ENCODE measurements around the gene TRMU. TPM values are rescaled to one million over a fixed set of nuclear protein-coding genes. Genes with fewer than 3 reads are reported as not detected.

The TRMU gene
- total RNA-seq, 5 donors from 2014 or later (not counting 1 experiment from before 2014, with no cell fraction given): 62.8 to 92.1 (median 77.5) TPM

- Histone ChIP-seq H3K36me3 (ENCODE audit: control insufficient read depth in 2 of 2, extremely low read depth in 1 of 2, insufficient read depth in 1 of 2, low read length in 1 of 2) (peaks cover 5 to 15% of the 10 kb centered on the region in 2 donors), H3K4me1 (ENCODE audit: control insufficient read depth in 1 of 2, extremely low read depth in 1 of 2, insufficient read depth in 2 of 2, low read length in 2 of 2) (peaks cover 0 to 11% of the 10 kb centered on the region in 2 experiments), H3K9me3 (no peaks in the 10 kb centered on the region), H3K4me3 (ENCODE audit: control insufficient read depth in 1 of 2, extremely low read depth in 1 of 2, low read length in 1 of 2) (no peak overlapping the region), H3K27me3 (replicated peaks in 1 of 2; ENCODE audit: control insufficient read depth in 2 of 2, extremely low read depth in 1 of 2, insufficient read depth in 2 of 2, low read length in 1 of 2) (peaks cover 0 to 36% of the 10 kb centered on the region in 2 experiments), H3K27ac (ENCODE audit: low read length) (no peak overlapping the region)
- ATAC-seq (replicated peaks in 1 of 4) (no peak), DNase-seq (no peak)
- Mint-ChIP-seq H3K27ac (no peak overlapping the region), H3K4me1 (peaks cover 0 to 2% (median 2%) of the 10 kb centered on the region in 3 donors), H3K36me3 (peaks cover 13% of the 10 kb centered on the region), H3K27me3 (peaks cover 0 to 1% of the 10 kb centered on the region in 2 donors), H3K4me3 (no peak overlapping the region), H3K9me3 (peaks cover 3 to 6% (median 4%) of the 10 kb centered on the region in 3 donors)
- POLR2A ChIA-PET: interaction anchor here in 1 of 2 donors (0.6 kb wide), 1 partner anchor 1215 kb away, joined by 3 read pairs; no protein-coding TSS in a partner anchor
- CTCF ChIA-PET: no interaction called here
- WGBS (ENCODE audit: insufficient coverage): 90% methylated on average over 6 of the region's 11 CpGs
Observed at GRCh38 chr22:46361826-46362202, 26.3 kb downstream of the TRMU start.

- no peak overlapping the region for H3K27ac ChIP-seq (ENCODE audit: low read length)
- H3K4me1 ChIP-seq (ENCODE audit: control insufficient read depth in 1 of 2, extremely low read depth in 1 of 2, insufficient read depth in 2 of 2, low read length in 2 of 2): peaks cover 0 to 17% of the 10 kb centered on the region in 2 experiments
- WGBS (ENCODE audit: insufficient coverage): 67% methylated on average over 20 of the region's 25 CpGs
- Mint-ChIP-seq H3K27me3 (peaks cover 0 to 1% of the 10 kb centered on the region in 2 donors), H3K9me3 (peaks cover 3 to 6% (median 4%) of the 10 kb centered on the region in 3 donors), H3K4me1 (peaks cover 0 to 2% (median 2%) of the 10 kb centered on the region in 3 donors), H3K36me3 (peaks cover 11% of the 10 kb centered on the region), H3K4me3 (no peak overlapping the region), H3K27ac (no peak overlapping the region)
- peaks cover 0 to 42% of the 10 kb centered on the region in 2 experiments for H3K27me3 ChIP-seq (replicated peaks in 1 of 2; ENCODE audit: control insufficient read depth in 2 of 2, extremely low read depth in 1 of 2, insufficient read depth in 2 of 2, low read length in 1 of 2)
- CTCF ChIA-PET: no interaction called here
- no peak for ATAC-seq (replicated peaks in 1 of 4)
- no peaks in the 10 kb centered on the region for H3K9me3 ChIP-seq
- DNase-seq: no peak
- POLR2A ChIA-PET: interaction anchor here in 1 of 2 donors (0.6 kb wide), 1 partner anchor 1216 kb away, joined by 3 read pairs; no protein-coding TSS in a partner anchor
- peaks cover 5 to 10% of the 10 kb centered on the region in 2 donors for H3K36me3 ChIP-seq (ENCODE audit: control insufficient read depth in 2 of 2, extremely low read depth in 1 of 2, insufficient read depth in 1 of 2, low read length in 1 of 2)
- H3K4me3 ChIP-seq (ENCODE audit: control insufficient read depth in 1 of 2, extremely low read depth in 1 of 2, low read length in 1 of 2): no peak overlapping the region
Observed at GRCh38 chr22:46362203-46362933, 26.9 kb downstream of the TRMU start.

GRCh38 chr22:46362934-46363515, 27.5 kb downstream of the TRMU start:
- Histone ChIP-seq H3K36me3 (ENCODE audit: control insufficient read depth in 2 of 2, extremely low read depth in 1 of 2, insufficient read depth in 1 of 2, low read length in 1 of 2) (peaks cover 5 to 6% of the 10 kb centered on the region in 2 donors), H3K27ac (ENCODE audit: low read length) (no peak overlapping the region), H3K27me3 (replicated peaks in 1 of 2; ENCODE audit: control insufficient read depth in 2 of 2, extremely low read depth in 1 of 2, insufficient read depth in 2 of 2, low read length in 1 of 2) (peaks cover 0 to 48% of the 10 kb centered on the region in 2 experiments), H3K4me1 (ENCODE audit: control insufficient read depth in 1 of 2, extremely low read depth in 1 of 2, insufficient read depth in 2 of 2, low read length in 2 of 2) (peaks cover 0 to 24% of the 10 kb centered on the region in 2 experiments), H3K9me3 (no peaks in the 10 kb centered on the region), H3K4me3 (ENCODE audit: control insufficient read depth in 1 of 2, extremely low read depth in 1 of 2, low read length in 1 of 2) (no peak overlapping the region)
- ATAC-seq (replicated peaks in 1 of 4): no peak
- peaks cover 9% of the 10 kb centered on the region for H3K36me3 Mint-ChIP-seq
- H3K9me3 Mint-ChIP-seq: peaks cover 3 to 6% (median 4%) of the 10 kb centered on the region in 3 donors
- H3K4me3 Mint-ChIP-seq: no peak overlapping the region
- H3K27me3 Mint-ChIP-seq: peaks cover 0 to 5% of the 10 kb centered on the region in 2 donors
- peaks cover 4 to 6% (median 4%) of the 10 kb centered on the region in 3 donors for H3K4me1 Mint-ChIP-seq
- POLR2A ChIA-PET: no interaction called here
- no peak overlapping the region for H3K27ac Mint-ChIP-seq
- WGBS (ENCODE audit: insufficient coverage): 88% methylated on average over 10 of the region's 15 CpGs
- CTCF ChIA-PET: no interaction called here
- no peak for DNase-seq

- Mint-ChIP-seq H3K4me3 (no peak overlapping the region), H3K27me3 (peaks cover 0 to 5% of the 10 kb centered on the region in 2 donors), H3K4me1 (peaks cover 4 to 6% (median 4%) of the 10 kb centered on the region in 3 donors), H3K36me3 (peaks cover 6% of the 10 kb centered on the region), H3K27ac (no peak overlapping the region), H3K9me3 (peaks cover 3 to 6% (median 4%) of the 10 kb centered on the region in 3 donors)
- H3K27me3 ChIP-seq (replicated peaks in 1 of 2; ENCODE audit: control insufficient read depth in 2 of 2, extremely low read depth in 1 of 2, insufficient read depth in 2 of 2, low read length in 1 of 2): peaks cover 0 to 55% of the 10 kb centered on the region in 2 experiments
- ATAC-seq (replicated peaks in 1 of 4) (no peak), DNase-seq (no peak)
- H3K4me3 ChIP-seq (ENCODE audit: control insufficient read depth in 1 of 2, extremely low read depth in 1 of 2, low read length in 1 of 2): no peak overlapping the region
- no peak overlapping the region for H3K27ac ChIP-seq (ENCODE audit: low read length)
- H3K36me3 ChIP-seq (ENCODE audit: control insufficient read depth in 2 of 2, extremely low read depth in 1 of 2, insufficient read depth in 1 of 2, low read length in 1 of 2): peaks cover 2 to 5% of the 10 kb centered on the region in 2 donors
- no peaks in the 10 kb centered on the region for H3K9me3 ChIP-seq
- CTCF ChIA-PET: no interaction called here
- POLR2A ChIA-PET: no interaction called here
- WGBS (ENCODE audit: insufficient coverage): 88% methylated on average over 21 of the region's 35 CpGs
- peaks cover 0 to 31% of the 10 kb centered on the region in 2 experiments for H3K4me1 ChIP-seq (ENCODE audit: control insufficient read depth in 1 of 2, extremely low read depth in 1 of 2, insufficient read depth in 2 of 2, low read length in 2 of 2)
Observed at GRCh38 chr22:46363611-46364321, 28.3 kb downstream of the TRMU start.

GRCh38 chr22:46364341-46365165, 29.0 kb downstream of the TRMU start:
- POLR2A ChIA-PET: no interaction called here
- Histone ChIP-seq H3K4me3 (ENCODE audit: control insufficient read depth in 1 of 2, extremely low read depth in 1 of 2, low read length in 1 of 2) (no peak overlapping the region), H3K27ac (ENCODE audit: low read length) (no peak overlapping the region), H3K4me1 (ENCODE audit: control insufficient read depth in 1 of 2, extremely low read depth in 1 of 2, insufficient read depth in 2 of 2, low read length in 2 of 2) (peaks cover 0 to 39% of the 10 kb centered on the region in 2 experiments), H3K9me3 (no peaks in the 10 kb centered on the region), H3K36me3 (ENCODE audit: control insufficient read depth in 2 of 2, extremely low read depth in 1 of 2, insufficient read depth in 1 of 2, low read length in 1 of 2) (peaks cover 0 to 5% of the 10 kb centered on the region in 2 donors), H3K27me3 (replicated peaks in 1 of 2; ENCODE audit: control insufficient read depth in 2 of 2, extremely low read depth in 1 of 2, insufficient read depth in 2 of 2, low read length in 1 of 2) (peaks cover 0 to 55% of the 10 kb centered on the region in 2 experiments)
- Mint-ChIP-seq H3K4me1 (peaks cover 4 to 6% (median 6%) of the 10 kb centered on the region in 3 donors), H3K4me3 (no peak overlapping the region), H3K9me3 (peaks cover 3 to 6% (median 4%) of the 10 kb centered on the region in 3 donors), H3K36me3 (no peaks in the 10 kb centered on the region), H3K27me3 (peaks cover 0 to 5% of the 10 kb centered on the region in 2 donors), H3K27ac (no peak overlapping the region)
- CTCF ChIA-PET: no interaction called here
- ATAC-seq (replicated peaks in 1 of 4): no peak
- DNase-seq: no peak
- WGBS (ENCODE audit: insufficient coverage): 90% methylated on average over 25 of the region's 26 CpGs

All from T-cell (primary cell).